Non-pigmented ciliary epithelial cell (primary cell): ENCODE results near the gene MAP2K3.
A peak's percentile ranks its signal among the peaks of the same experiment; 100 is the strongest.

Source experiments
- DNase-seq: peaks from one replicate; pipeline ENCODE4 v3.0.0-alpha.2; 2010; ENCODE audit warnings: low read depth

Gene MAP2K3

DNA sequence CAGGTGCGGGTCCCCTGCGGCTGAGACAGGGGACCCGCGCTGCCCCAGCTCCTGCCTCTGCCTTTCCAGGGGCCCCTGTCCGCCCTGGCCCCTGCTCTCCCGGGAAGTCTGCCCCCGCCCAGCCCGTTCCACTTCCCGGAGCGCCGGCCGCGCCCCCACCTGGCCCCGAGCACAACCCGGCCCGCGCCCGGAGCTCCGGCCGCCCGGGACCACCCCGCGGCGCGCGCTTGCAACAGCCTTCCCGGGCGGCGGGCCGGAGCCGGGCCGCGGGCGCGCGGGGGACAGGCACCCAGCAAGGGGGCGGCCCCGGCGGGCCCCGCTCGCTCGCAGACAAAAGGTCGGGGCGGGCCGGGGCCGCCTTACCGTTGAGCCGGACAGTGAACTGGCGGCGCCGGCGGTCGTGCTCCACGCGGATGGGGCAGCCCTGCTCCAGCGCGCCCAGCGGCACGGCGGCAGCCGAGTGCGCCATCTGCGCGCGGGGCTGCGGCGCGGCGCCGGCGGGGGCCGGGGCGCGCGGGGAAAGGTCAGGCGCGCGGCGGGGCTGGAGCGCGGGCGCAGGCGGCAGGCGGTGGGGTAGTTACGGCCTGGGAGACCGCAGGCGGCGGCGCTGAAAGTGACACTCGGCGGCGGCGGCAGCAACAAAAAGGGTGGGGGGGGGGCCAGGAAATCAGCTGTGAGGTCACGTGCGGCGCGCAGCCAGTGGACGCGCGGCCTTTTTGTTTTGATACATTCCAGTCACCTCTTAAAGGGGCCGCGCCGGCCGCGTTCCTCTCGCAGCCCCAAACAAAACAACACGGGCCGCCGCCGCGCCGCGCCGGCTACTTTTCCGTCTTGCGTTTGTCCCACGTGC is 31.5 kb upstream of the MAP2K3 start, which contains the start of gene NATD1:
NATD1 (minus strand) TSS at position 615 of the 850 bp plus-strand sequence; CDS start at position 469, 146 bp downstream.
- no peak for DNase-seq

DNA sequence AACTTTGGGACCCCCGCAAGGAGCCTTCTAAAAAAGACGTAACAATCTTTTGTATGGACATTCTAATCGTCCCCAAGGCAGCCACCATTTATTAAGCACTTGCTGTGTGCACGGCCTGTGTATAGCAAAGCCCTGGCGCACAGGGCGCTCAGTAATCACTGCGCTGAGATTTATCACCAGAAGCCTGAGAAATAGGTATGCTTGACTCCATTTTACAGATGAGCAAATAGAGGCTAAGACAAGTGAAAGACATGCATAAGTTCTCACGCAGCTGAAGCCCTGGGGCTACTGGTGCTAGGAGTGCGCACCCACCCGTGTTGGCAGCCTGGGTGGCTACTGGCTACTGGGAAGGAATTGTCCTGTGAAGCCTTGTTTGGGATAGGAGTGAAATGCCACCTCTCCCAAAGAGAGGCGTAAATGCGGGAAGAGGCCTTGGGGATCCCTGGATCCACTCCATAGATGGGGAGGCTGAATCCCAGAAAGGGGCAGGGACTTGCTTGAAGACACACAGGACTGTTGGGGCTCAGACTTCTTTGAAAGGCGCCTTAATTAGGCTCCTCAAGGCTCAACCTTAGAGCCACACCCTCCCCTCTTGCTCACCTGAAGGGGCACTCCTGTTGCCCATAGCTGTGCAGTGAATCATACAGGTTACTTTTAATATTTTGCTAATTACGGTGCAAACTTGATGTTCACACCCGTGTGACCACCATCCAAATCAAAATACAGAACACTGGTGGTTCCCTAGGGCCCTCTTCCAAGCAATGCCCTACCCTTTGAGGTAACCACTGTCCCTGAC is 30.7 kb upstream of the MAP2K3 start:
- no peak for DNase-seq

DNA sequence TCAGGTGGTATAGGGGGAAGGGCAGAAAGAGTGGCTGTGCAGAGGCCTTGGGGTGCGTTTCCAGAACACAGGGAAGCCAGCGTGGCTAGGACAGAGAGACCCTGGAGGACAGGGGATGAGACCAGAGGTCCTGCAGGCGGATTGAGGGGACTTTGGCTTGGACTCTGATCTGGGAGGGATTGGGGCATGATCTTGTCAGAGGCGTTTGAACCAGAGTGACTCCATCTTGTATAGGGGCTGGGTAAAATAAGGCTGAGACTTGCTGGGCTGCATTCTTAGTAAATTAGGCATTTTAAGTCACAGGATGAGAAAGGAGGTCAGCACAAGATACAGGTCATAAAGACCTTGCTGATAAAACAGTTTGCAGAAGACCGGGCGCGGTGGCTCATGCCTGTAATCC is 25.9 kb upstream of the MAP2K3 start:
- DNase-seq = no peak

DNA sequence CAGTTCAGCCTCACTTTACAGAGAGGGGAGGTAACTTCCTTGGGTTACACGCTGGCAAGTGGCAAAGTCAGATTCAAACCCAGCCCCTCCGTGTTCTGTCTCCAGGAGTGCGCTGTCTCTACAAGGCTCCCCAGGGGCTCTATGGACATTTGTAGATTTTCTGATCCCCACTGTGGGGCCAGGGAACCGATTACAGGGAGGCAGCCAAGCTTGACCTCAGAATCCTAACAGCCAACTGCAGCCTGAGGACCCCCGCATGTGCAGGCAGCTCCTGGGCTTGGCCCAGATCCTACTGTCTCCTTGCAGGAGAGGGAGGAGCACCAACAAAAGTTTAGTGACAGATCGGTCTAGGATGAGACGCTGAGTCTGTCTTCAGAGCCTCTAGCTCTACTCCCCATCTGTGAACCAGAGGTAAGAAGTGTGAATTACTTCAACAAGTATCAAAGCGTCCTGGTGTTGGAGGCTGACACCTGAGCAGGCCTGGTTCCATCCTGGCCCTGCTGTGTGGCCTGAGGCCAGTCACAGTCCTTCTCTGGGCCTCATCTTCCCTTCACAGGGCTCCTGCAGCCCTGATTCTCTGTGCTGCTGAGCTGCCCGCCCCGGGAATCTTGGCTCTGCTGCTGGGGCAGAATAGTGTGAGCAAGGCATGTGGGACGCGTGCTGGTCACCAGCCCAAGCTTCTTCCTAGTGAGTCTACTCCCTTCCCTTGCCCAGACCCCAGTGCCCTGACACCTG is 22.1 kb upstream of the MAP2K3 start:
- no peak for DNase-seq

DNA sequence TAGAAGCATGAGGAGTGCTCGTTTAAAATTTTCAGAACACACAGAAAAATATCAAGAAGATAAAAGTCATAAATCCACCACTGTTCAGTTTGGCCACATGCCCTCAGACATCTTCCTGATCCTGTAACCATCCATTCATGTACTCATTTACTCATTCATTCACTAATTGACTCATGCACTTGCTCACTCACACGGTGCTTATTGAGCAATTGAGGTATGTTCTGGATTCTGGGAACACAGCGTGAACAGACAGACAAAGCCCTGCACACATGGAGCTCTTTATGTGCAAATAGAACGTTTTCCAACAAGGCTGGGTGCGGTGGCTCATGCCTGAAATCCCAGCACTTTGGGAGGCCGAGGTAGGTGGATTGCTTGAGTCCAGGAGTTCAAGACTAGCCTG is 21.1 kb upstream of the MAP2K3 start:
- DNase-seq = no peak

DNA sequence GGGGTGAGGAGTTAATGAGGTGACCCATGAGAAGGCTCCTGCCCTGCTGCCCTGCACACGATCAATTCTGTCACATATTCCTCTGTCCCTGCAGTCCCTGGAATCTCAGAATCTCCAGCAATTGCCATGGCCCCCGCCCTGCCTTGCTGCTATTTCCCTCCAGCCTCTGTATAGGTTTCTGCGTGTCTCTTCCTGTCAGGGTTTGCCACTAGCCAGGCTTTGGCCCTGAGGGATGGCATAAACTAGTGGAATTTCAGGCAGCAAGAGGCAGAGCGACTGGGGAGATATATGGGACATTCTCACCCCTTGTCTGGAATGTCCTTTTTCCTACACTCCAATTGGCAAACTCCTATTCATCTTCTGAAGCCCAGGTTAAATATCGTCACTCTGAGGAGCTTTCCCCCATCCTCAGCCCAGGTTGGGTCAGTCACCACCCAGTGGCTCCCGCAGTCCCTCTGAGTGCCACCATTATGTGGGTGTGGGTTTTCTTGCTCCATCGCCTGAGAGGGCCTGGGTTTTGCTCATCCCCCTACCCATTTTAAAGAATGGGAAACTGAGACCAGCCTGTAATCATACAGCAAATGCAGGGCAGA is 15.8 kb upstream of the MAP2K3 start:
- no peak for DNase-seq

DNA sequence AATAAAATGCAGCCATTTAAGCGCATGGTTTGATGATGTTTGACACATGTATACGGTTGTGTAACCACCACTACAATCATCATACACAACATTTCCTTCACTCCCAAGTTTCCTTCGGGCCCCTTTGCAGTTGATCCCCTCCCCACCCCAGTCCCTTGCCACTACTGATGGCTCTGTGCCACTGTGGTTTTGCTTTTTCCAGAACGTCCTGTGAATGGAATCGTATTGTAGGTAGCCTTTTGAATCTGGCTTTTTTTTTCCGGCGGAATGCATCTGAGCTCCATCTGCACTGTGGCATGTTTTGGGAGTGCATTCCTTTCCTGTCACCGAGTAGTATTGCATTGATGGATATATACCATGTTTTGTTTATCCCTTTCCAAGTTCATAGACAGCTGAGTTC is 15.1 kb upstream of the MAP2K3 start:
- no peak for DNase-seq

DNA sequence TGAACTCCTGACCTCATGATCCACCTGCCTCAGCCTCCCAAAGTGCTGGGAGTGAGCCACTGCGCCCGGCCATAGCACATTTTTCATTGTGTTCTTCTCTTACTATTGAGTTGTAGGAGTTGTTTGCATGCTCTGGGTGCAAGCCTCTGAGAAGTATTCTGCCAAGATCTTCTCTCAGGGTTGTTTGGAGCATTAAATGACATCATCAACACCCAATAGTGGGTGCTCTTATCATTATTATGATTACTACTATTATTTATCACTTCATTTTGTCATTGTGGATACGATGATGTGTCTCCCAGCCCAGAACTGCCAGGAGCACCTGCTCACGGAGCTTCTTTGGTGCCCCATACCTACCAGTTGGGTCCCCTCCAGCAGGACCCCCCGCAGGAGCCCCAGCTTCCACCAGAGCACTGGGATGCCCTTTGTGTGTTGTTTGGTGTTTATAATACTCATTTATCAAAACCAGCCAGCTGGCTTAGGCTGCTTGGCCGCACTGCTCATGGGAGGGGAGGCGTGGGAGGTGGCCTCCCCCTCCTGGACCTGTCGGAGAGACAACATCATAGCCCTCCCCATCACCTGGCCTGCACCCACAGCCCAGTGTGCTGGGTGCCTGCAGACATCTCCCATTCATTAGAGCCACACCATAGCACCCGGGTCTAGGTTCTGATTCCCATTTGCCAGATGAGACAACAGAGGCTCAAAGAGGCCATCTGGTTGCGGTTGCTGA is 12.9 kb upstream of the MAP2K3 start:
- DNase-seq = no peak

DNA sequence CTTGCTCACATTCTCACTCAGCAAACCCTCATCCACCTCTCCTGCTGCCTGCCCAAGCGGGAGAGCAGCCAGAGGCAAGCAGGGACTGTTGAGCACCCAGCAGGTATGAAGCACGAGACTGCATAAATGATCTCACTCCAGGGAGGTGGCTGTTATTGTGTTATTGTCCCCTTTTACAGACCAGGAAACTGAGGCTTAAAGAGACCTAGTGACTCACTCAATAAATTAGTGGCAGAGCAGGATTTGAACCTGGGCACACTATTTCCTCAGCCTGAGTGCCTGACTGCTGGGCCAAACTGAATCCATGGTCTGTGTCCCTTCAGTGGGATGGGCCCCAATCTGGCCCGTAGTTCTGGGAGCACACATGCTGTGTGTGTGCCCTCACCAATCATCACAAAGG is 12.3 kb upstream of the MAP2K3 start:
- DNase-seq = no peak

DNA sequence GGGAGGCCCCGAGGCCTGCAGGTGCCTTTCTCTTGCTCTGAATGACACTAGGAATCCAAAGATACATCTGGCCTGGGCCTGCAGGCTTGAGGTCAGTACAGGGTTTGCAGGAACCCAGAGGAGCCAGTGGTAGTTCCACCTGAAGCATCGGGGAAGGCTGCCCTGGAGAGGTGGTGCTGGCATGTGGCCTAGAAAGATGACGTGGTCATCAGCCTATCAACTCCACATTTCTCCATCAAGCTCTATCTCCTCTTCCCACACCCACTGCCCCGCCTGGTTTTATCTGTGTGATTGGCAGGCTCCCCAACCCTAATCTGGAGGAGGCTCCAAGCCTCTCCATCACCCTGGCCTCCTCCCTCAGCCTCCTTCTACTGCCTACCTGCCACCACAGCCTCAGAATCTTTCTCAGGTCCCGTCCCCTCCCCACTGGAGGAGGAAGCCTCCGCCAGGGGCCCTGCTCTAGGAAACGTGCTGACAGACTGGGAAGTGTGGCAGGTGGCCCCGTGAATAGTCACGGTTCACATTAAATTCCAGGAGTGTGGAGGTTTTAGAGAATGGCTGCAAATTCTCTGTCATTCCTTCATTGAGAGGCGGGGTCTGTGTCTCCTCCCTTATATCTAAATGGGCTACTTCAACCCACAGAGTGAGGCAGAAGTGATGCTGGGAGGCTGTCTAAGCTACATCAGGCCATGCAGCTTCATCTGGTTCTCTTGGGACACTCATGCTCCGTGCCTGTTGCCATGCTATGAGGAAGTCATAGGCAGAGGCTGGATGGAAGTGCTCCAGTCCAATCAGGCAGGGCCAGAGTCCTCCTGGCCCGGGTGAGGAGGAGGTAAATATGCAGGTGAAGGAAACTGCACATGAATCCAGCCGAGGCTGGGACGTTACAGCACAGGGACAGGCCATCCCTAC is 11.4 kb upstream of the MAP2K3 start:
- no peak for DNase-seq

DNA sequence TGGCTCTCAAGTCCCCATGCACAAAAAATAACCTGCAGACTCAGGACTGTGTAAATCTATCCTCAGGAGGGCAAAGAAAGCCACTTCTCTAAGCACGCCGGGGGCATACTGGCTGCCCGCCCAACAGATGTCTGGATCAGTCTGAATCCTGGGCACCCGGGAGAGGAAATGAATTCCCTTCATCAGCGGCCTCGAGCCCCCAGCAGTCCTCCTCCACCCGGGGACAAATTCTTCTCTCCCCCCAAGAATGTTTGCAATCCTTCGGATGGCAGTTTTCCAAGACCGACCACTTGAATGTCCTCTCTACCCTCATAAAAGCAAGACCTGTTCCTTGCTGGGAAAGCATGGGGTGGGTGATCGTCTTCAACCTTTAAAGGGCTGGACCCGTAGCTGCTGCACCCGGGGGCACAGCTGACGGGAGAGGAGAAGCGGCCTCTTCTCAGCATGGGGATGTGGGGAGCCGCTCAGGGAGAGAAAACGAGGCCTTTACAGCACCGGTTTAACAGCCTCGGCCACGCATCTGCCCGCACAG is 9.4 kb upstream of the MAP2K3 start:
- no peak for DNase-seq

DNA sequence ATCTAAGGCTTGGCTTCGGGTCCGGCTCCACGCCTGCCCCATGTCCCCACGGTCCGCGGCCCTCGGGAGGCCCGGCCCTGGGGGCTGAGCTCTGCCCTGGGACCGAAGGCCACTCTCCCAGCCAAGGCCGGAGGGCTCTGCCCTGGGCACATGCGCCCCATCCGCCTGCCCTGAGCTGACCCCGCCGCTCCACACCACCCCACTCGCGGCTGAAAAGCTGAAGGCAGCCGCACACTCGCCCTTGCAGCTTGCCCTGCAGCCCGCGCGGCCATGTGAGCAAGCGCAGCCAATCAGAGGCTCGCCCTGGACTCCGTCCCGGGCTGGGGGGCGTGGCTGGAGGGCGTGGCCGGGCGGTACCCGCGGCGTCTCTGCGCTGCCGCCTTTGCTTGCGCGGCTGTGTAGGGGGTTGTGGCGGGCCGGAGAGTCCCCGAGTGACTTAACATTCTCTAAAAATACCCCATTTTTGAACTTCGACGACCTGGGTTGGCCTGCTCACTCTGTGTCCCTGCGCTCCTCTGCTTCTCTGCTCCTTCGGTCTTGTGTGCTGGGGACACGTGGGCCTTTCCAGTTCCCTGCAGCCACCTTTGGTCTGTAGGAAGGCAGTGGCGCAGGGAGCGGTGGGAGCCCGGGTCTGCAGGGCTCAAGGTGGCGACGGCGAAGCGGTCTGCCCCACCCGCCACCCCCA is 8.8 kb upstream of the MAP2K3 start:
- no peak for DNase-seq

DNA sequence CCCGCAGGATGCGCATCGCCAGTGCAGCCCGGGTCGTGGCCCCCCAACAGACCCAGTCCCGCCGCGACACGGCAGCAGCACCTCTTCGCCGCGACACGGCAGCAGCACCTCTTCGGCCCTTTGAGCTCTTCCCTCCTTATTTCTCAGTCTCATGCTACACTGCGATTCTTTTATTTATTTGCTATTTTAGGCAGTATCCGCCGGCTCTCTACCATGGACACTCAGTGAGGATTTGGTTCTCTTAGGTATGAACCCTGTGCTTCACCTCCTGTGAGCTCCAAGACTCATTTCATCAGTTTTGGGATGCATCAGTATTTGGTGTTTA is 8.3 kb upstream of the MAP2K3 start:
- DNase-seq = no peak

DNA sequence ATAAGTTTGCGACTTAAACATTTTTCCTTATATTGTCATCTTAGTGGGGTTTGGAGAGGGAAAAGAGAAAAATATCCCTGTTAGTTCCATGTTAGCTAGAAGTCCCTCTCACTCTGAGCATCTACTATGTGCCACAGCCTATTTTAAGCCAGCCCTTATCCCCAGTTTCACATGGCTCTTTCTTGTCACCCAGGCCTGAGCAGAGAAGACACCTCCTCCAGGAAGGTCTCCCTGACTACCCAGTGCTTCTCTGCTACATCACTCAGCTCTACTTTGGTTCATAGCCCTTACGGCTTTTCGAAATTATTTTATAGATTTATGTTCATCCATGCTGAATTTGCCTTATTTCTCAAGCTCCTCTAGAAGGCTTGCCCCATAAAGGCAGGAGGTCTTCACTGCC is 7.2 kb upstream of the MAP2K3 start:
- no peak for DNase-seq

DNA sequence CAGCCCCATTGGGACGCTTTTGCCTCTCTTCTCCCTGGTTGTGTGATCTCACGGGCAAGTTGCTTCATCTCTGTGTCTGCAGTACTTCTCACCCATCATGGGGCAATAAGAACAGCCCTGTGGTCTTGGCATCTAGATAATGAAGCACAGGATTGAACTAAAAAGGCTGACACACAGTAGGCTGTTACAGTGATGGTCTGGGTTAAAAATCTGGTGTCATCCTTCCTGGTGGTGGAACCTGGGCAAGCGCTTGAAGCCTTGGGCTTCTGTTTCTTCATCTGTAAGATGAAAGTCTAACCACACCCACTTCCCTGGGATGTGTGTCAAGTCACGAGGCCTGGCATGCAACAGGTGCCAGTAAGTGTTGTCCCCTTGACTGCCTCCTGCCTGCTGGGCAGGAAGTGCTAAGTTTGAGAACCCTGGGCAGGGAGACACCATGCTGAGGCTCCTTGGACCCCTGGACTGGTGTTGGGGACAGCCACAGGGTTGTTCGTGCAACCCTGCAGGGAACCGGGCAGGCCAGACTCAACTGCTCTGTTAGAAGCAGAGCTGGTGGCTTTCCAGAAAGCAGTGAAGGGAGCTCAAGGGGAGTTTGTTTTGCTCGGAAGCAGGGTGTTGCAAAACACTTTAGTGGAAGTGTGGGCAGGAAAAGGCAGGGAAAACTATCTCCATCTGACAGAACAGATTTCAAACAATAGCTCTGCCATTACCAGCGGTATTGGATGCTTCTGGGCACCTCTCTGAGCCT is 5.9 kb upstream of the MAP2K3 start:
- no peak for DNase-seq

DNA sequence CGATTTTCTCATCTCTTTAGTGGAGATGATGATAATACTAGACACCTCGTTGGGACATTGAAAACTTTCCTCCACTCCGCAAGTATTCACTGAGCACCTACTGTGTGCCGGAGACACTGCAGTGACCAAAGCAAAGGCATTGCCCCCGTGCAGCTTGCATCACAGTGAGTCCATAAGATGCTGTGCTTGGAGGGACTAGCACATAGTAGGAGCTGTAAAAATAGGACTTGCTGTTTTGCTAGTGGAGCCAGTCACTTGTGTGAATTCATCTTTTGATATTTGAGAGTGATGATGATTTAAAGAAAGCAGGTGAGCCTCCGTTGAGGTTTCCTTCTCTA is 5.3 kb upstream of the MAP2K3 start:
- no peak for DNase-seq

DNA sequence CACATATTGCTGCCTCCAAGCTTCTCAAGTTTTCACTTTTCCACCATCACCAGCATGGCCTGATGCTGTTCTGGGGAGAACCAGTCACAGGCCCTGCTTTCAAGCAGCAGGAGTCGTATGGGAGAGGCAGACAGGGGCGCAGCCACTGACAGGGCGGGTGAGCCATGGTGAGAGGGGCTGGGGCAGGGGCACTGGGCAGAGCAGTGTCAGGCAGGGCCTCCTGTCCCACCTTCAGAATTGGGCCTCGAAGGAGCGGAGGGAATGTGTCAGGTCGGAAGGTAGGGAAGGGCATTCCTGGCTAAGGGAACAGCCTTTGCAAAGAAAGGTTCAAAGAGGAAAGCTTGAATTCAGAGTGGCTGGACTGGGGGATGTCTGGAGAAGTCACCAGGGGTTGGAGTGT is 4.9 kb upstream of the MAP2K3 start:
- no peak for DNase-seq

DNA sequence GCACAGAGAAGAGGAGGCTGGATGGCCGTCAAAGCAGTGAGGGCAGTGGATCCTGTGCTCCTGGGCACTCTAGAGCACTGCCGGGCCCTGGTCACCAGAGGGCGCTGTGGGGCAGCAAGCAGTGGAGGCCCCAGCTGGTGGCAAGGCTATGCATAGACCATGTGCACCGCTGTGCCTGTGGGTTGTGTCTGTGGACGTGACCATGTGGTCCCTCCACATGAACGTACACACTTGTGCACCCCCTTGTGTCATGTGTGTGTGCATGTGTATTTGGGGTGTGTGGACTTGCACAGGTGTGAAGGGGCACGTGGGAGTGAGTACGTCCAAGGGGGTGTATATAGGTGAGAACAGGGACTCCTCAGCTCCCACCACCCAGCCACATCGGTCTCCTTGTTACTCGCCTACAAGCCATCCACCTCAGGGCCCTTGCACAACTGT is 4.4 kb upstream of the MAP2K3 start:
- no peak for DNase-seq

DNA sequence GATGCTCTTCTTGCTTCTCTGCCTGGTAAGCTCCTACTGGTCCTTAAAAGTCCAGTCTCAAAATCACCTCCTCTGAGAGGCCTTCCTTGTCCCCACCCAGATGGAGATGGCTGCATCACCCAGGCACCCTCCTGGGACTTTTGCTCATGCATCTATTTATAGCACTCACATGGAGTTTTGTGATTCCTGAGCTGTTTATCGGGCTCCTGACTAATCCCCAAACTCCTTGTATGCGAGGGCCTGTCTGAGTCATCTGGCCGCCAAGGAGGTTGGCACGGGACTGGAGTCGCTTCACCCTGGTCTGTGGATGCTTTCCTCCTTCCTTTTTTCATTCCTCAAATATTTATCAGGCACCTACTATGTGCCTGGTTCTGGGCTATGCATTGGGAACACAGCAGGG is 2.3 kb upstream of the MAP2K3 start:
- DNase-seq = peak; percentile 86
